ENCODE results near the gene KIAA0232.

The KIAA0232 gene

DNA sequence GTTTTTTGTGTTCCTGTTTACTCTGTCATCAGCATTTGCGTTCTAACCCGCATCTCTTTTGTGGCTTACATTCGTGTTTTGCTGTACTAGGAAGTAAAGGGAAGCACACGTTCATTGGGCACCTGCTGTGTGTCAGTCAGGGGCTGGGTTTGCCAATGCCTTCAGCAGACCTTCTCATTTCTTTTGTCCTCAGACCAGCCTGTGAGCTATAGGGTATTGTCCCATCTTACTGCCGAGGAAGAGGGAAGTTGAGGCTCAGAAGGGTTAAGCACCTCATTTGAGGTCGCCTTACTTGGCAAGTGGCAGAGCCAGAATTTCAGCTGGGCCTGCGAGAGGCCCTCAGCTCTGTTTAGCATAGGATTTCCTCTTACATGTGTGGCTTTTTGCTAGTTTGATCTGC lies 135.8 kb downstream of the KIAA0232 start:
- H3K4me2 ChIP-seq (ENCODE audit: low read depth, low read length, poor library complexity, severe bottlenecking), result no peak overlapping the region
- no peaks in the 10 kb centered on the region for H3K9me3 ChIP-seq (ENCODE audit: insufficient read depth, low read length)
- H3K9me2 ChIP-seq (replicated peaks; ENCODE audit: insufficient read depth, low read length), result no peaks in the 10 kb centered on the region
- no peak overlapping the region for H3K9ac ChIP-seq (ENCODE audit: low read length)
- TF ChIP-seq, protein P1, sequence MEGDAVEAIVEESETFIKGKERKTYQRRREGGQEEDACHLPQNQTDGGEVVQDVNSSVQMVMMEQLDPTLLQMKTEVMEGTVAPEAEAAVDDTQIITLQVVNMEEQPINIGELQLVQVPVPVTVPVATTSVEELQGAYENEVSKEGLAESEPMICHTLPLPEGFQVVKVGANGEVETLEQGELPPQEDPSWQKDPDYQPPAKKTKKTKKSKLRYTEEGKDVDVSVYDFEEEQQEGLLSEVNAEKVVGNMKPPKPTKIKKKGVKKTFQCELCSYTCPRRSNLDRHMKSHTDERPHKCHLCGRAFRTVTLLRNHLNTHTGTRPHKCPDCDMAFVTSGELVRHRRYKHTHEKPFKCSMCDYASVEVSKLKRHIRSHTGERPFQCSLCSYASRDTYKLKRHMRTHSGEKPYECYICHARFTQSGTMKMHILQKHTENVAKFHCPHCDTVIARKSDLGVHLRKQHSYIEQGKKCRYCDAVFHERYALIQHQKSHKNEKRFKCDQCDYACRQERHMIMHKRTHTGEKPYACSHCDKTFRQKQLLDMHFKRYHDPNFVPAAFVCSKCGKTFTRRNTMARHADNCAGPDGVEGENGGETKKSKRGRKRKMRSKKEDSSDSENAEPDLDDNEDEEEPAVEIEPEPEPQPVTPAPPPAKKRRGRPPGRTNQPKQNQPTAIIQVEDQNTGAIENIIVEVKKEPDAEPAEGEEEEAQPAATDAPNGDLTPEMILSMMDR (IDR thresholded peaks at IDR 0.05; ENCODE audit: insufficient read depth, low read length, poor library complexity, severe bottlenecking), result no peak
- TF ChIP-seq EZH2phosphoT487 (conservative IDR thresholded peaks at IDR 0.05; ENCODE audit: low read length), result no peak
- no peak overlapping the region for H3K27ac ChIP-seq (ENCODE audit: low read depth, low read length)
- peaks cover 4% of the 10 kb centered on the region; the same call in 1 of the 2 replicates for H3F3A ChIP-seq (ENCODE audit: insufficient read depth)
- H3K79me2 ChIP-seq (ENCODE audit: insufficient read depth, low read length), result no peaks in the 10 kb centered on the region
- H4K20me1 ChIP-seq (ENCODE audit: low read depth, low read length), result no peaks in the 10 kb centered on the region
- no peak overlapping the region for H2AFZ ChIP-seq (ENCODE audit: low read depth, low read length, severe bottlenecking)
- no peaks in the 10 kb centered on the region for H3K36me3 ChIP-seq (ENCODE audit: low read length)
- H3K27me3 ChIP-seq (ENCODE audit: low read length), result no peaks in the 10 kb centered on the region
- H3K4me3 ChIP-seq (ENCODE audit: insufficient read depth, low read length, poor library complexity, severe bottlenecking), result no peak overlapping the region

DNA sequence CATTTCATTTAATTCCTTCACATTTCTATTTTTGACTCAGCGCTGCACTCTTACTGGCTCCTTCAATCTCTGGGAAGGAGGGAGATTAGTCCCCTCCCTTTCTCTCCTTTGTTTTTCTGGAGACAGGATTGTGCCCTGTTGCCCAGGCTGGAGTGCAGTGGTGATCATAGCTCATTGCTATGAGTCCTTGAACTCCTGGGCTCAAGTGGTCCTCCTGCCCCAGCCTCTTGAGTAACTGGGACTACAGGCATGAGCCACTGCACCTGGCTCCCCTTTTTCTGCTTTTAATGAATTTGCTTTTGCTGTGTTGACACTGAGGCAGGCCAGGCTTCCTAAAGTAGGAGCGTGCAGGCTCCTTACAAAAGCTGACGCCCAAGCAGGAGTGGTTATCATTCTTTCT lies 137.6 kb downstream of the KIAA0232 start:
- Histone ChIP-seq H3K27me3 (ENCODE audit: low read length) (no peaks in the 10 kb centered on the region), H3K79me2 (ENCODE audit: insufficient read depth, low read length) (no peaks in the 10 kb centered on the region), H4K20me1 (ENCODE audit: low read depth, low read length) (no peaks in the 10 kb centered on the region), H2AFZ (ENCODE audit: low read depth, low read length, severe bottlenecking) (no peak overlapping the region), H3K9ac (ENCODE audit: low read length) (no peak overlapping the region), H3K9me3 (ENCODE audit: insufficient read depth, low read length) (no peaks in the 10 kb centered on the region), H3K4me3 (ENCODE audit: insufficient read depth, low read length, poor library complexity, severe bottlenecking) (no peak overlapping the region), H3K36me3 (ENCODE audit: low read length) (no peaks in the 10 kb centered on the region), H3K27ac (ENCODE audit: low read depth, low read length) (no peak overlapping the region), H3K4me2 (ENCODE audit: low read depth, low read length, poor library complexity, severe bottlenecking) (no peak overlapping the region), H3K9me2 (replicated peaks; ENCODE audit: insufficient read depth, low read length) (no peaks in the 10 kb centered on the region), H3F3A (ENCODE audit: insufficient read depth) (peaks cover 4% of the 10 kb centered on the region; the same call in 1 of the 2 replicates)
- TF ChIP-seq, protein P1 (IDR thresholded peaks at IDR 0.05; ENCODE audit: insufficient read depth, low read length, poor library complexity, severe bottlenecking), result no peak
- no peak for TF ChIP-seq EZH2phosphoT487 (conservative IDR thresholded peaks at IDR 0.05; ENCODE audit: low read length)

DNA sequence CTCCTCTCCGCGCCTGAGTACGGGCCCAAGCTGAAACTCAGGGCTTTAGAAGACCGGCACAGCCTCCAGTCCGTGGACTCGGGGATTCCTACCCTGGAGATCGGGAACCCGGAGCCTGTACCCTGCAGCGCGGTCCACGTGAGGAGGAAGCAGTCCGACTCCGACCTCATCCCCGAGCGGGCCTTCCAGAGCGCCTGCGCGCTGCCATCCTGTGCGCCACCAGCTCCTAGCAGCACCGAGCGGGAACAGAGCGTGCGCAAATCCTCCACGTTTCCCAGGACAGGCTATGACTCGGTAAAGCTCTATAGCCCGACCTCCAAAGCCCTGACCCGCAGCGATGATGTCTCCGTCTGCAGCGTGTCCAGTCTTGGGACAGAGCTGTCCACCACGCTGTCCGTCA lies 141.0 kb downstream of the KIAA0232 start:
- H3K36me3 ChIP-seq (ENCODE audit: low read length), result no peaks in the 10 kb centered on the region
- no peaks in the 10 kb centered on the region for H3K27me3 ChIP-seq (ENCODE audit: low read length)
- H4K20me1 ChIP-seq (ENCODE audit: low read depth, low read length), result no peaks in the 10 kb centered on the region
- no peak overlapping the region for H2AFZ ChIP-seq (ENCODE audit: low read depth, low read length, severe bottlenecking)
- H3K4me3 ChIP-seq (ENCODE audit: insufficient read depth, low read length, poor library complexity, severe bottlenecking), result no peak overlapping the region
- H3K27ac ChIP-seq (ENCODE audit: low read depth, low read length), result no peak overlapping the region
- H3K79me2 ChIP-seq (ENCODE audit: insufficient read depth, low read length), result no peaks in the 10 kb centered on the region
- H3K9me2 ChIP-seq (replicated peaks; ENCODE audit: insufficient read depth, low read length), result no peaks in the 10 kb centered on the region
- H3F3A ChIP-seq (ENCODE audit: insufficient read depth), result peaks cover 2% of the 10 kb centered on the region; the same call in 1 of the 2 replicates
- no peak overlapping the region for H3K9ac ChIP-seq (ENCODE audit: low read length)
- no peaks in the 10 kb centered on the region for H3K9me3 ChIP-seq (ENCODE audit: insufficient read depth, low read length)
- TF ChIP-seq, protein P1 (IDR thresholded peaks at IDR 0.05; ENCODE audit: insufficient read depth, low read length, poor library complexity, severe bottlenecking), result no peak
- no peak for TF ChIP-seq EZH2phosphoT487 (conservative IDR thresholded peaks at IDR 0.05; ENCODE audit: low read length)
- H3K4me2 ChIP-seq (ENCODE audit: low read depth, low read length, poor library complexity, severe bottlenecking), result no peak overlapping the region

Data from SU-DHL-6 (cell line).